Tibial artery (tissue), 4 donors: ENCODE data around the gene PRIMA1.
A peak's percentile ranks its signal among the peaks of the same experiment; 100 is the strongest.

Source experiments
- DNase-seq, 2 donors: peaks; one replicate each; pipeline ENCODE4 v3.0.0-alpha.2; 2019
- H3K27ac ChIP-seq, 2 donors: fragments of 200-600 bp; sonication (generic) in 1 of 2; 1 replicate in 1 of 2; 2 replicates in 1 of 2; pipeline ENCODE4 v1.5.1; 2018 to 2019; ENCODE audit warnings: mild to moderate bottlenecking in 1 of 2
- H3K27me3 ChIP-seq, 2 donors: fragments of 200-600 bp; sonication (generic) in 1 of 2; one replicate each; pipeline versions ENCODE4 v1.5.1 to v1.6.0; 2016 to 2019
- H3K36me3 ChIP-seq, 3 donors: fragments of 200-600 bp; sonication (generic) in 2 of 3; one replicate each; pipeline ENCODE4 v1.5.1; 2016 to 2019; ENCODE audit warnings: mild to moderate bottlenecking in 2 of 3
- H3K4me1 ChIP-seq, 4 donors: fragments of 200-600 bp; sonication (generic) in 2 of 4; 1 replicate in 3 of 4; 2 replicates in 1 of 4; pipeline ENCODE4 v1.5.1; 2016 to 2019
- H3K4me3 ChIP-seq, 2 donors: fragments of 200-600 bp; sonication (generic) in 1 of 2; 1 replicate in 1 of 2; 2 replicates in 1 of 2; pipeline ENCODE4 v1.5.1; 2018 to 2019; ENCODE audit warnings: mild to moderate bottlenecking in 2 of 2
- H3K9me3 ChIP-seq, 3 donors: fragments of 200-600 bp; sonication (generic) in 1 of 3; one replicate each; pipeline ENCODE4 v1.5.1; 2016 to 2019
- CTCF ChIP-seq, 2 experiments: fragments of 200-600 bp in 1 of 2; fragments of 450-650 bp in 1 of 2; IDR thresholded peaks; one replicate each; pipeline ENCODE4 v1.5.1; 2017 to 2019; ENCODE audit warnings: antibody characterized with exemption in 2 of 2, mild to moderate bottlenecking in 1 of 2, moderate library complexity in 1 of 2
- intact Hi-C: fragments of 100-400 bp; cut with DNase I; formaldehyde crosslinking; loops from one replicate; pipeline ENCODE4 v1.15.0; 2023; ENCODE audit warnings: low total_unique reads

Gene PRIMA1

GRCh38 chr14:93765970-93766369, 22.3 kb downstream of the PRIMA1 start:
- H3K4me3 ChIP-seq: no peak overlapping the region
- no peak overlapping the region for H3K27ac ChIP-seq
- TF ChIP-seq CTCF (IDR thresholded peaks at IDR 0.05): no peak
- H3K4me1 ChIP-seq: peaks cover 0 to 34% (median 22%) of the 10 kb centered on the region in 4 donors
- DNase-seq: no peak
- intact Hi-C loops: no loop called here
- no peaks in the 10 kb centered on the region for H3K36me3 ChIP-seq
- H3K27me3 ChIP-seq: no peaks in the 10 kb centered on the region
- no peaks in the 10 kb centered on the region for H3K9me3 ChIP-seq

GRCh38 chr14:93765155-93765554, 23.1 kb downstream of the PRIMA1 start:
- Histone ChIP-seq H3K27ac (no peak overlapping the region), H3K4me3 (no peak overlapping the region), H3K27me3 (no peaks in the 10 kb centered on the region), H3K36me3 (no peaks in the 10 kb centered on the region), H3K9me3 (no peaks in the 10 kb centered on the region), H3K4me1 (peaks cover 0 to 42% (median 28%) of the 10 kb centered on the region in 4 donors)
- TF ChIP-seq CTCF (IDR thresholded peaks at IDR 0.05): no peak
- intact Hi-C loops: no loop called here
- DNase-seq: no peak

- H3K27me3 ChIP-seq: no peaks in the 10 kb centered on the region
- peaks cover 0 to 51% (median 36%) of the 10 kb centered on the region in 4 donors for H3K4me1 ChIP-seq
- intact Hi-C loops: no loop called here
- DNase-seq: peak; percentile 29 to 86
- H3K36me3 ChIP-seq: no peaks in the 10 kb centered on the region
- H3K9me3 ChIP-seq: no peaks in the 10 kb centered on the region
- H3K4me3 ChIP-seq: peak overlapping the region in 1 of 2 donors; percentile 17
- TF ChIP-seq CTCF (IDR thresholded peaks at IDR 0.05): no peak
- H3K27ac ChIP-seq: peak overlapping the region; percentile 18 to 54
Measured at GRCh38 chr14:93764211-93764659, 24.1 kb downstream of the PRIMA1 start.

- Histone ChIP-seq H3K9me3 (no peaks in the 10 kb centered on the region), H3K27ac (peak overlapping the region; percentile 59 to 61), H3K27me3 (no peaks in the 10 kb centered on the region), H3K4me1 (peaks cover 0 to 47% (median 31%) of the 10 kb centered on the region in 4 donors), H3K36me3 (no peaks in the 10 kb centered on the region), H3K4me3 (peak overlapping the region in 1 of 2 donors; percentile 14)
- peak; percentile 75 to 96 for DNase-seq
- TF ChIP-seq CTCF (IDR thresholded peaks at IDR 0.05): peak in 1 of 2 experiments; percentile 2
- intact Hi-C loops: loop anchor here (5.0 kb wide), 1 partner anchor 32 kb away; no protein-coding TSS in a partner anchor
Measured at GRCh38 chr14:93759719-93760307, 28.5 kb downstream of the PRIMA1 start.

GRCh38 chr14:93757206-93757605, 31.1 kb downstream of the PRIMA1 start:
- no peak overlapping the region for H3K27ac ChIP-seq
- H3K36me3 ChIP-seq: no peaks in the 10 kb centered on the region
- no peaks in the 10 kb centered on the region for H3K9me3 ChIP-seq
- intact Hi-C loops: loop anchor here (5.0 kb wide), 1 partner anchor 35 kb away; no protein-coding TSS in a partner anchor
- TF ChIP-seq CTCF (IDR thresholded peaks at IDR 0.05): no peak
- no peak for DNase-seq
- H3K4me1 ChIP-seq: peaks cover 0 to 43% (median 26%) of the 10 kb centered on the region in 4 donors
- H3K27me3 ChIP-seq: no peaks in the 10 kb centered on the region
- H3K4me3 ChIP-seq: no peak overlapping the region
